Uterus (tissue), 4 donors: ENCODE measurements around the gene CDK1. TPM values are rescaled to one million over a fixed set of nuclear protein-coding genes. Genes with fewer than 3 reads are reported as not detected.

Experiments used
- DNase-seq, 2 donors: peaks; one replicate each; pipeline ENCODE4 v3.0.0-alpha.2; 2019 to 2020
- H3K27ac ChIP-seq, 2 donors: fragments of 200-600 bp; sonication (generic); 1 replicate in 1 of 2; 2 replicates in 1 of 2; pipeline ENCODE4 v1.5.1; 2016 to 2018
- H3K27me3 ChIP-seq, 2 donors: fragments of 200-600 bp; sonication (generic); one replicate each; pipeline ENCODE4 v1.5.1; 2018 to 2019; ENCODE audit warnings: control low read depth in 1 of 2
- H3K36me3 ChIP-seq, 2 donors: fragments of 200-600 bp; sonication (generic); one replicate each; pipeline ENCODE4 v1.5.1; 2019; ENCODE audit warnings: control low read depth in 1 of 2
- H3K4me1 ChIP-seq, 2 donors: fragments of 200-600 bp; sonication (generic); one replicate each; pipeline ENCODE4 v1.5.1; 2018 to 2019; ENCODE audit warnings: control low read depth in 1 of 2
- H3K4me3 ChIP-seq, 2 donors: fragments of 200-600 bp; sonication (generic); 1 replicate in 1 of 2; 2 replicates in 1 of 2; pipeline ENCODE4 v1.5.1; 2018 to 2019; ENCODE audit warnings: mild to moderate bottlenecking in 1 of 2
- H3K9me3 ChIP-seq, 2 donors: fragments of 200-600 bp; sonication (generic); one replicate each; pipeline ENCODE4 v1.5.1; 2019; ENCODE audit warnings: control low read depth in 1 of 2
- CTCF ChIP-seq, 4 experiments: fragments of 200-600 bp in 2 of 4; fragments of 450-650 bp in 2 of 4; sonication (generic) in 2 of 4; IDR thresholded peaks; one replicate each; pipeline ENCODE4 v1.5.1; 2016 to 2019; ENCODE audit warnings: antibody characterized with exemption in 4 of 4, mild to moderate bottlenecking in 2 of 4, moderate library complexity in 1 of 4
- POLR2A ChIP-seq, 2 donors: fragments of 450-650 bp; IDR thresholded peaks; one replicate each; pipeline ENCODE4 v1.6.1; 2016; ENCODE audit warnings: antibody characterized with exemption in 2 of 2, mild to moderate bottlenecking in 1 of 2, moderate library complexity in 1 of 2
- intact Hi-C: fragments of 100-400 bp; cut with DNase I; formaldehyde crosslinking; loops from one replicate; pipeline ENCODE4 v1.15.1; 2023; ENCODE audit warnings: low total_unique reads
- total RNA-seq, 4 donors: library from RNA; depleted of rRNA in 3 of 4; stranded (reverse); fragments of >200 nt in 3 of 4; gene quantifications; one replicate each; pipeline versions ENCODE4 v1.1.0 to v1.2.4, GENCODE V29; 2014 to 2023
- donor health status: DM: yes; HTN: yes; CAD: no.

The CDK1 gene
- total RNA-seq, 4 donors from 2014 or later = 3.5 to 98.9 TPM; not detected in 2

DNA sequence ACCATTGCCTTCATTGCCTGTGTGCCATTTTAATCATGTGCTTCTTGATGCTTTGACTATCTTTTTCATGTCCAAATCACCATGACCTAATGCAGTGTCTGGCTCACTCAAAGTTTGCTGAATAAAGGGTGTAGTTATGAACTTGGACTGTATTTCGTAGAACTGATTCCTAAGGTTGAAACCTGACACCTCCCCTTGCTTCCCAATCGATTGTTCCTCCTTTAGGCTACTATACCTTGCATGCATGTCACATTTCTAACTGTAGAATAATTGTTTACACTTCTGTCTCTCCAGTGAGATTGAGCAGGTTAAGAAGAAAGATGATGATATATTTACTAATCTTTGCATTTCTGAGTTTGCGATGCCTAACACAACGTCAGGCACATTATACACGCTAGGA lies 41.0 kb upstream of the CDK1 start:
- no peak overlapping the region for H3K27ac ChIP-seq
- H3K36me3 ChIP-seq = no peaks in the 10 kb centered on the region
- H3K9me3 ChIP-seq = no peaks in the 10 kb centered on the region
- peaks cover 0 to 6% of the 10 kb centered on the region in 2 donors for H3K27me3 ChIP-seq
- intact Hi-C loops = no loop called here
- TF ChIP-seq CTCF (IDR thresholded peaks at IDR 0.05) = no peak
- no peak for TF ChIP-seq POLR2A (IDR thresholded peaks at IDR 0.05)
- DNase-seq = no peak
- H3K4me3 ChIP-seq = no peak overlapping the region
- no peaks in the 10 kb centered on the region for H3K4me1 ChIP-seq

DNA sequence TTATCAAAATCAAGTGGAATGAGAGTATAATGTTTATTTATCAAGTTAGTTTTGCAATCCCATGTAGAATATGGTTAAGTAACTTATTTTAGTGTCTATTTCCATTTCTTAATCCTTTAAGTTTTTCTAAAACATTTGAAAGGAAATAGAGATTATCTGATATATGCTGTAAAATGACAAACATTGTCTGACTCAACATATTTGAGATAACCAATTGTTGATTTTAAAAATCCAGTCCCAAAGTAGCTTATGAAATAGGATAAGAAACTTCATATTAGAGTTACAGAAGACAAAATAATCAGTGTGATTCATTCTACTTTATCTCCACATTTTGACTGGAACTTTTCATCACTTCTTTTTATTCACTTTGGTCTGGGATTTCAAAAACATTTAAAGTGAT lies 38.7 kb upstream of the CDK1 start:
- no peak for DNase-seq
- Histone ChIP-seq H3K27me3 (no peaks in the 10 kb centered on the region), H3K4me1 (no peaks in the 10 kb centered on the region), H3K27ac (no peak overlapping the region), H3K9me3 (no peaks in the 10 kb centered on the region), H3K4me3 (no peak overlapping the region), H3K36me3 (no peaks in the 10 kb centered on the region)
- intact Hi-C loops = no loop called here
- TF ChIP-seq CTCF (IDR thresholded peaks at IDR 0.05) = no peak
- no peak for TF ChIP-seq POLR2A (IDR thresholded peaks at IDR 0.05)

GRCh38 chr10:60742512-60742911 lies 35.8 kb upstream of the CDK1 start:
- Histone ChIP-seq H3K4me3 (no peak overlapping the region), H3K9me3 (no peaks in the 10 kb centered on the region), H3K27me3 (no peaks in the 10 kb centered on the region), H3K4me1 (no peaks in the 10 kb centered on the region), H3K36me3 (no peaks in the 10 kb centered on the region), H3K27ac (no peak overlapping the region)
- TF ChIP-seq POLR2A (IDR thresholded peaks at IDR 0.05) (no peak), CTCF (IDR thresholded peaks at IDR 0.05) (no peak)
- intact Hi-C loops = no loop called here
- no peak for DNase-seq

DNA sequence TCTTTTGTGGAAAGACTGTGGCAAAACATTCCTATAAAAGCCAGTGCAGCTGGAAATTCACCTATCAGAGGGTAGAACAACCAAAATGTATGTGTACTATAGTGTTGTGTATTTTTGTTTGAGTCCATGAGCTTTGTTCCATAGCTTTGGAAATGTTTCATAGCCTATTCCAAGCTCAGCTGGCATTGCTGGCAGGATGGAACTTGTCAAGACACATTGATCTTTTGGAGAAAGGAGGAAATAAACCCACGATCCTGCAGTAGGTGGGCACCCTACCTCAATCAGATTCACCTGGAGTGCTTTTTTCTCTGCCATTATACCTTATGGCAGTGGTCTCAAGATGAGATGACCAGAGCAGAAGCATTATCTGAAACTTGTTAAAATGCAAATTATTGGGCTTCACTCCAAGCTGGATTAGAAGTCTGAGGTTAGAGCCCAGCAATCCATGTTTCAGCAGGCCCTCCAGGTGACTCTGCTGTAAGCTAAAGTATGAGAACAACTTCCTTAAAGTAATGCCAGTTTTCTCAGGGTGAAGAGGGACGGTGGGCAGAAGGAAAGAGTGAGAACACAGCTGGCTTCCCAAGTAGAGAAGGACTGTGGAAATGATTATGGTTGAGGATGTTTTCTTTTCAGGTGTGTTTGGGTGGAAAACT lies 30.3 kb upstream of the CDK1 start:
- Histone ChIP-seq H3K4me1 (no peaks in the 10 kb centered on the region), H3K9me3 (no peaks in the 10 kb centered on the region), H3K4me3 (no peak overlapping the region), H3K27me3 (no peaks in the 10 kb centered on the region), H3K27ac (no peak overlapping the region), H3K36me3 (no peaks in the 10 kb centered on the region)
- no peak for DNase-seq
- intact Hi-C loops = no loop called here
- no peak for TF ChIP-seq CTCF (IDR thresholded peaks at IDR 0.05)
- no peak for TF ChIP-seq POLR2A (IDR thresholded peaks at IDR 0.05)

GRCh38 chr10:60753152-60753551 lies 25.1 kb upstream of the CDK1 start:
- Histone ChIP-seq H3K36me3 (no peaks in the 10 kb centered on the region), H3K27me3 (no peaks in the 10 kb centered on the region), H3K27ac (no peak overlapping the region), H3K4me1 (no peaks in the 10 kb centered on the region), H3K4me3 (no peak overlapping the region), H3K9me3 (no peaks in the 10 kb centered on the region)
- DNase-seq = no peak
- TF ChIP-seq CTCF (IDR thresholded peaks at IDR 0.05) = no peak
- TF ChIP-seq POLR2A (IDR thresholded peaks at IDR 0.05) = no peak
- intact Hi-C loops = no loop called here
